Measurements from ENCODE around the gene HCAR2. TPM values are rescaled to one million over a fixed set of nuclear protein-coding genes. Genes with fewer than 3 reads are reported as not detected.
"Not testable (repeated sequence)": the region's sequence is repeated elsewhere in the genome, so short reads cannot be mapped to it uniquely, and the experiment has no call there.

The HCAR2 gene
- total RNA-seq, 2 experiments from 2014 or later, result not detected

DNA sequence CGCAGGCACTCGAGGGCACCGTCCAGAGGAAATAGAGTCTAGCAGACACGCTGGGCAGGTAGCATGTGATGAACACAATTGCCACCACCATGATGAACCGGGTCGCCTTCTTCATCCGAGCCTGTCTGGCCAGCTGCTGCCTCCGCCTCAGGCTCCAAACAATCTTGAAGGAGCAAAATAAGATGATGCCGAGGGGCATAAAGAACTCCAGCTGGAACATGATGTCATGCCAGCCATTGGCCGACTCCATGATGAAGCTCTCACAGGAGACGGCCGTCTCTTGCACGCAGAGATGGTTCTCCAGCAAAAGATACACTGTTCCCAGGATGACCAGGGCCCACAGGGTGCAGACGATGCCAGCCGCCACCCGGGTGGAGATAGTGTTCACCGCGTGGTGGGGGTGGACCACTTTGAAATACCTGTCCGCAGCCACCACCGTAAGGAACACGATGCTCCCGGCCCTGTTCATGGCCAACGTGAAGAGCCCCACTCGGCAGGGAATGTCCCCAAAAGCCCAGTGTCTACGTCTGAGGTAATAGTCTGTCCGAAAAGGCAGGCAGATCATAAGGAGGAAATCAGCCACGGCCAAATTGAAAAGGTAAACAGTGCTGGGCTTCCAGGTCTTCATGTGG, 26.5 kb upstream of the HCAR2 start:
- ATAC-seq (ENCODE audit: low read depth) (no peak), DNase-seq (no peak)
- H3K4me3 Mint-ChIP-seq, result peak overlapping the region; percentile 55
- POLR2A ChIA-PET, result no interaction called here
- H3K9me3 Mint-ChIP-seq, result peaks cover 1% of the 10 kb centered on the region
- no peaks in the 10 kb centered on the region for H3K36me3 Mint-ChIP-seq
- H3K4me1 Mint-ChIP-seq, result peaks cover 62% of the 10 kb centered on the region
- peak overlapping the region; percentile 49 for H3K27ac Mint-ChIP-seq
- no peaks in the 10 kb centered on the region for H3K27me3 Mint-ChIP-seq

GRCh38 chr12:122726080-122726558, 23.0 kb upstream of the HCAR2 start:
- Mint-ChIP-seq H3K27me3 (no peaks in the 10 kb centered on the region), H3K4me1 (peaks cover 41% of the 10 kb centered on the region), H3K27ac (peak overlapping the region; percentile 19), H3K4me3 (peak overlapping the region; percentile 41), H3K36me3 (no peaks in the 10 kb centered on the region), H3K9me3 (no peaks in the 10 kb centered on the region)
- POLR2A ChIA-PET, result interaction anchor here (0.7 kb wide), 1 partner anchor 627 kb away, joined by 3 read pairs; no protein-coding TSS in a partner anchor
- ATAC-seq (ENCODE audit: low read depth) (no peak), DNase-seq (no peak)

- ATAC-seq (ENCODE audit: low read depth) (no peak), DNase-seq (no peak)
- Mint-ChIP-seq H3K27me3 (no peaks in the 10 kb centered on the region), H3K27ac (peak overlapping the region; percentile 19), H3K4me3 (peak overlapping the region; percentile 41), H3K9me3 (no peaks in the 10 kb centered on the region), H3K36me3 (no peaks in the 10 kb centered on the region), H3K4me1 (peaks cover 39% of the 10 kb centered on the region)
- POLR2A ChIA-PET, result no interaction called here
Measured at GRCh38 chr12:122725452-122726079, 22.4 kb upstream of the HCAR2 start.

DNA sequence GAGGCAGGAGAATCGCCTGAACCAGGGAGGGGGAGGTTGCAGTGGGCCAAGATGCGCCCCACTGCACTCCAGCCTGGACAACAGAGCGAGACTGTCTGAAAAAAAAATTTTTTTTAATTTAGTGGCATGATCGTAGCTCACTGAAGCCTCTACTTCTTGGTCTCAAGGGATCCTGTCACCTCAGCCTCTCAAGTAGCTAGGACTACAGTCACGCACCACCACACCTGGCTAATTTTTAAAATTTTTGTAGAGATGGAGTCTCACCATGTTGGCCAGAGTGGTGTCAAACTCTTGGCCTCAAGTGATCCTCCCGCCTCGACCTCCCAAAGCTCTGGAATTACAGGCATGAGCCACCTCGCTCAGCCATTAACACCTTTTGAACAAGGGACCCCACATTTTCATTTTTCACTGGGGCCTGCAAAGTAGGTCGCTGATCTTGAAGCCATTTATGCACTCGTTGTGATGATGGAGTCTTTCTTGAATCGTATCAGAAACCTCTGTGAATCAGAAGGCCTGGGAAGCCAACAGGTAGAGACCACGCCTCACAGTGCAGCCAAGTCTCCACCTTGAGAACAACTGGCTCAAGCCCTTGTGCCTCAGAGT, 21.6 kb upstream of the HCAR2 start:
- DNase-seq (no peak), ATAC-seq (ENCODE audit: low read depth) (no peak)
- Mint-ChIP-seq H3K36me3 (no peaks in the 10 kb centered on the region), H3K4me1 (peaks cover 33% of the 10 kb centered on the region), H3K27me3 (no peaks in the 10 kb centered on the region), H3K27ac (no peak overlapping the region), H3K9me3 (no peaks in the 10 kb centered on the region), H3K4me3 (no peak overlapping the region)
- POLR2A ChIA-PET, result no interaction called here

GRCh38 chr12:122722387-122722786, 19.2 kb upstream of the HCAR2 start:
- Mint-ChIP-seq H3K9me3 (no peaks in the 10 kb centered on the region), H3K4me1 (peaks cover 21% of the 10 kb centered on the region), H3K27ac (peak overlapping the region; percentile 4), H3K4me3 (no peak overlapping the region), H3K36me3 (no peaks in the 10 kb centered on the region), H3K27me3 (peaks cover 6% of the 10 kb centered on the region)
- ATAC-seq (ENCODE audit: low read depth) (no peak), DNase-seq (no peak)
- POLR2A ChIA-PET, result no interaction called here

DNA sequence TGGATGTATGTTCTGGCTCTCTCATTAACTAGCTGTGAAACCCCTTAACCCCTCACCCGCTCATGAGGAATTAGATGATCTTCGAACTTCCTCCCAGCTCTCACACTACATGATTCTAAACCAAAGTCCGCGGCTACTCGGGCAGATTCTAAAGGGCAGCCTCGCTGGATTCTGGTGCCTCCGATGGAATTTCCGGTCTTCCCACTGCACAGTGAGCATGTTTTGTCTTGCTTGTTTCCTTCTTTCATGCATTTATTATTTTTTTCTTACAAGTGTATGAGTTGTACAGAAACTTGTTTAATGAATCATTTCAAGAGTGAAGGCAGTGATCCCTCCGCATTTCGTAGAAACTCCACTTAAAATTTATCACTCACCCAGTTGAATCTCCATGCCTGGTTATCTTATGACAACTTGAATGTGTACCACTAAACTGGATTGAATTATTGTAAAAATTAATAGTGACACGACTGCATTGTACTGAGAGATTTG, 17.9 kb upstream of the HCAR2 start:
- no peak for DNase-seq
- Mint-ChIP-seq H3K27ac (no peak overlapping the region), H3K27me3 (peaks cover 8% of the 10 kb centered on the region), H3K4me1 (peaks cover 17% of the 10 kb centered on the region), H3K36me3 (no peaks in the 10 kb centered on the region), H3K4me3 (no peak overlapping the region), H3K9me3 (no peaks in the 10 kb centered on the region)
- no peak for ATAC-seq (ENCODE audit: low read depth)
- POLR2A ChIA-PET, result no interaction called here

- DNase-seq; H3K4me3 Mint-ChIP-seq; H3K27me3 Mint-ChIP-seq; H3K9me3 Mint-ChIP-seq; H3K4me1 Mint-ChIP-seq; POLR2A ChIA-PET; H3K36me3 Mint-ChIP-seq; ATAC-seq (ENCODE audit: low read depth); H3K27ac Mint-ChIP-seq: not testable (repeated sequence)
Measured at GRCh38 chr12:122716658-122717057, 13.5 kb upstream of the HCAR2 start, which contains the start of gene HCAR3. Gene HCAR3, minus strand, starts transcription at chr12:122716811. Its CDS starts 74 bp downstream, at chr12:122716737.

- POLR2A ChIA-PET; H3K4me3 Mint-ChIP-seq; H3K27ac Mint-ChIP-seq; H3K9me3 Mint-ChIP-seq; H3K4me1 Mint-ChIP-seq; H3K36me3 Mint-ChIP-seq; DNase-seq; ATAC-seq (ENCODE audit: low read depth): not testable (repeated sequence)
- peaks cover 21% of the 10 kb centered on the region for H3K27me3 Mint-ChIP-seq
Measured at GRCh38 chr12:122715211-122715610, 12.1 kb upstream of the HCAR2 start.

DNA sequence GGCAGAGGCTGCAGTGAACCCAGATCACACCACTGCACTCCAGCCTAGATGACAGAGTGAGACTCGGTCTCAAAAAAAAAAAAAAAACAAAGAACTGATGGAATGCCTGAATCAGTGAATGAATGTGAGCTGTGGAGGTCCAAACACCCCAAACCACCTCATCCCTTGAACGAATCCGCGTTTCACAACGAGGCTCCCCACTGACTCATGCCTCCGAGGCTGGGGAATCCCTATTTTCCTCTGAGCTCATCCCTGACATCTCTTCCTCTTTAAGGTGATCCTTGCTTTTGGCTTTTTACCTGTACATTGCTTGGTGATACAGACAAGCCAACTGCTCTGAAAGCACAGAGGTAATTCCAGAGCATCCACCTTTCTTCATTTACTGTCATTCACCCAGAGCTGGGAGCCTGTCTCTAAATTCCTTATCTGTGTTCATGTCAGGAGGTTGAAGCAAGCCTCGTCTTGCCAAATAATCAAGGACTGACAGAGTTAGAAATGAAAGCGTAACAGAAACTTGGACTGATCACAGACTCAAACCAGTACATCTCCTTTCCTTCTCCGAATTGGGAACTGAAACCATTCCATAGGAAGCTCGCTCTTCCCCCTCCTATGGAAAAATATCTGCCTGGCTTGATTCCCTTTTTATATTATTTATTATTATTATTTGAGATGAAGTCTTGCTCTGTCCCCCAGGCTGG, 10.5 kb upstream of the HCAR2 start:
- POLR2A ChIA-PET; H3K9me3 Mint-ChIP-seq; H3K4me1 Mint-ChIP-seq; ATAC-seq (ENCODE audit: low read depth); H3K36me3 Mint-ChIP-seq; H3K27ac Mint-ChIP-seq; DNase-seq; H3K4me3 Mint-ChIP-seq: not testable (repeated sequence)
- peaks cover 21% of the 10 kb centered on the region for H3K27me3 Mint-ChIP-seq

GRCh38 chr12:122711266-122711665, 8.1 kb upstream of the HCAR2 start:
- peaks cover 14% of the 10 kb centered on the region for H3K27me3 Mint-ChIP-seq
- H3K36me3 Mint-ChIP-seq; DNase-seq; ATAC-seq (ENCODE audit: low read depth); H3K4me1 Mint-ChIP-seq; H3K4me3 Mint-ChIP-seq; H3K9me3 Mint-ChIP-seq; H3K27ac Mint-ChIP-seq: not testable (repeated sequence)
- POLR2A ChIA-PET, result interaction anchor here (0.7 kb wide), 1 partner anchor 36 kb away, joined by 3 read pairs; no protein-coding TSS in a partner anchor

- peaks cover 14% of the 10 kb centered on the region for H3K27me3 Mint-ChIP-seq
- H3K4me3 Mint-ChIP-seq; H3K9me3 Mint-ChIP-seq; H3K36me3 Mint-ChIP-seq; ATAC-seq (ENCODE audit: low read depth); H3K27ac Mint-ChIP-seq; H3K4me1 Mint-ChIP-seq; POLR2A ChIA-PET; DNase-seq: not testable (repeated sequence)
Measured at GRCh38 chr12:122710341-122710740, 7.2 kb upstream of the HCAR2 start.

DNA sequence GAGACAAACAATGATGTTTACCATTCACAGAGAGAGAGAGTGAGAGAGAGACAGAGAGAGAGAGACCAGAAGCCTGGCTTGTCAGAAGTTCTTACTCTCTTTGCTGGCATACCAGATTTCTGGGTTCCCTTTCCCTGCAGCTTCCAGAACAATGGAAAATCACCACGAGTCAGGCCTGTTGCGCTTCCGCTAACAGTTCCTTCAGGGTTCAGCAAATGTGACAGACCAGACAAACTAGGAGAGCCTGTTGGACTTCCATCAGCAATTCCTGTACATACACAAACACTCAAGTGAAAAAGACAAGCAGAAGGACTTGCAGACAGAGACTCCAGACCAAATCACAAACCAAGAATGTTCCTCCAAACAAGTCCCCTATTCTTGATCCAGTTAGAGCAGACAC, 6.1 kb upstream of the HCAR2 start:
- POLR2A ChIA-PET; ATAC-seq (ENCODE audit: low read depth); H3K27ac Mint-ChIP-seq; DNase-seq; H3K36me3 Mint-ChIP-seq; H3K9me3 Mint-ChIP-seq; H3K4me3 Mint-ChIP-seq; H3K4me1 Mint-ChIP-seq: not testable (repeated sequence)
- peaks cover 14% of the 10 kb centered on the region for H3K27me3 Mint-ChIP-seq

GRCh38 chr12:122703841-122704240, 684 bp upstream of the HCAR2 start:
- H3K4me3 Mint-ChIP-seq; POLR2A ChIA-PET; H3K9me3 Mint-ChIP-seq; ATAC-seq (ENCODE audit: low read depth); H3K27me3 Mint-ChIP-seq; H3K4me1 Mint-ChIP-seq; H3K27ac Mint-ChIP-seq; DNase-seq; H3K36me3 Mint-ChIP-seq: not testable (repeated sequence)
